IMR-90 (cell line): ENCODE results near the gene HECW1. TPM values are rescaled to one million over a fixed set of nuclear protein-coding genes. Genes with fewer than 3 reads are reported as not detected.

Source experiments
- ATAC-seq: fragments of 200-7000 bp; cut with Tn5 transposase; 2 replicates; pipeline ENCODE4 v1.9.1; 2020; ENCODE audit warnings: low read depth, mild to moderate bottlenecking, moderate library complexity
- BruUV-seq: library from RNA; stranded (reverse); fragments of 400-500 nt; replicated peaks from 2 replicates; lab custom pipeline; 2021; lab: Mats Ljungman, UMichigan
- CTCF ChIA-PET: fragments of 300-600 bp; formaldehyde crosslinking; extraction: SDS; loops from one replicate; lab custom pipeline; 2021; ENCODE audit warnings: antibody characterized with exemption; lab: Yijun Ruan, JAX
- POLR2A ChIA-PET: fragments of 300-600 bp; sonication (Branson Sonifier 250); formaldehyde crosslinking; loops from one replicate; lab custom pipeline; 2022; ENCODE audit warnings: antibody characterized with exemption; ENCODE audit not compliant: unreplicated experiment; lab: Charles Lee
- DNase-seq: peaks from one replicate; pipeline ENCODE4 v3.0.0; 2013
- H2AFZ ChIP-seq: replicated peaks from 2 replicates; pipeline ENCODE3; 2013; ENCODE audit warnings: low read length, mild to moderate bottlenecking; ENCODE audit not compliant: poor library complexity
- H2AK5ac ChIP-seq: 2 replicates; pipeline ENCODE4 v1.6.1; 2013; ENCODE audit warnings: low read depth, low read length, inconsistent platforms
- H2AK9ac ChIP-seq: replicated peaks from 2 replicates; pipeline ENCODE3; 2013; ENCODE audit warnings: mild to moderate bottlenecking, low read depth, low read length, moderate library complexity; ENCODE audit not compliant: poor library complexity
- H2BK120ac ChIP-seq: 2 replicates; pipeline ENCODE4 v1.6.1; 2013; ENCODE audit warnings: low read depth, low read length, inconsistent platforms
- H2BK15ac ChIP-seq: 3 replicates; pipeline ENCODE4 v1.6.1; 2013; ENCODE audit warnings: low read depth, low read length, inconsistent platforms
- H2BK20ac ChIP-seq: 2 replicates; pipeline ENCODE4 v1.6.1; 2013; ENCODE audit warnings: low read depth, mild to moderate bottlenecking, inconsistent platforms, low read length, moderate library complexity
- H2BK5ac ChIP-seq: 2 replicates; pipeline ENCODE4 v1.6.1; 2013; ENCODE audit warnings: mild to moderate bottlenecking, low read depth, low read length, inconsistent platforms; ENCODE audit not compliant: poor library complexity, severe bottlenecking
- H3K14ac ChIP-seq: replicated peaks from 2 replicates; pipeline ENCODE4 v1.6.1; 2013; ENCODE audit warnings: low read depth, low read length, inconsistent platforms
- H3K18ac ChIP-seq: 2 replicates; pipeline ENCODE4 v1.6.1; 2013; ENCODE audit warnings: low read depth, low read length, control low read depth
- H3K23ac ChIP-seq: 2 replicates; pipeline ENCODE4 v1.6.1; 2013; ENCODE audit warnings: low read depth, low read length, inconsistent platforms
- H3K27ac ChIP-seq: 2 replicates; pipeline ENCODE4 v1.5.1; 2013; ENCODE audit warnings: mild to moderate bottlenecking, control low read depth, low read length; ENCODE audit not compliant: insufficient read depth
- H3K27me3 ChIP-seq: 2 replicates; pipeline ENCODE4 v1.6.1; 2013; ENCODE audit warnings: low read length; ENCODE audit not compliant: control insufficient read depth, insufficient read depth
- H3K36me3 ChIP-seq: 2 replicates; pipeline ENCODE4 v1.6.1; 2013; ENCODE audit warnings: low read length, mixed read lengths; ENCODE audit not compliant: control insufficient read depth, insufficient read depth
- H3K4ac ChIP-seq: 2 replicates; pipeline ENCODE4 v1.6.1; 2013; ENCODE audit warnings: low read depth, low read length, inconsistent platforms
- H3K4me1 ChIP-seq: 2 replicates; pipeline ENCODE4 v1.6.1; 2013; ENCODE audit warnings: low read length, mixed read lengths; ENCODE audit not compliant: control insufficient read depth, insufficient read depth
- H3K4me2 ChIP-seq: 2 replicates; pipeline ENCODE4 v1.6.1; 2013; ENCODE audit warnings: low read depth, mild to moderate bottlenecking, control low read depth, low read length, moderate library complexity
- H3K4me3 ChIP-seq: 2 replicates; pipeline ENCODE4 v1.5.1; 2013; ENCODE audit warnings: low read depth, mild to moderate bottlenecking, control low read depth, low read length, moderate library complexity; ENCODE audit not compliant: insufficient read depth
- H3K56ac ChIP-seq: 2 replicates; pipeline ENCODE4 v1.6.1; 2013; ENCODE audit warnings: low read length, inconsistent platforms; ENCODE audit not compliant: insufficient read depth; ENCODE audit errors: extremely low read depth
- H3K79me1 ChIP-seq, 2 experiments: 2 replicates each; pipeline ENCODE4 v1.6.1; 2013; ENCODE audit warnings: low read length in 2 of 2, inconsistent platforms in 1 of 2, low read depth in 1 of 2
- H3K9ac ChIP-seq: 2 replicates; pipeline ENCODE4 v1.6.1; 2013; ENCODE audit warnings: low read depth, low read length, control low read depth
- H3K9me1 ChIP-seq: 2 replicates; pipeline ENCODE4 v1.6.1; 2013; ENCODE audit warnings: low read length, inconsistent platforms; ENCODE audit not compliant: insufficient read depth
- H3K9me3 ChIP-seq: 2 replicates; pipeline ENCODE4 v1.6.1; 2013; ENCODE audit warnings: low read length; ENCODE audit not compliant: control insufficient read depth, insufficient read depth
- H4K20me1 ChIP-seq: 2 replicates; pipeline ENCODE4 v1.6.1; 2013; ENCODE audit warnings: low read length, inconsistent platforms; ENCODE audit not compliant: insufficient read depth
- H4K5ac ChIP-seq: 2 replicates; pipeline ENCODE4 v1.6.1; 2013; ENCODE audit warnings: mild to moderate bottlenecking, low read depth, low read length, control low read depth
- H4K8ac ChIP-seq, 2 experiments: 2 replicates each; pipeline ENCODE4 v1.6.1; 2013; ENCODE audit warnings: low read depth in 2 of 2, low read length in 2 of 2, control low read depth in 1 of 2, inconsistent platforms in 1 of 2
- H4K91ac ChIP-seq: 2 replicates; pipeline ENCODE4 v1.6.1; 2013; ENCODE audit warnings: low read depth, low read length, inconsistent platforms; ENCODE audit not compliant: insufficient read depth
- BHLHE40 ChIP-seq: fragments of 150-350 bp; IDR thresholded peaks from 2 replicates; pipeline ENCODE4 v1.6.1; 2016; ENCODE audit warnings: mild to moderate bottlenecking, low read depth, low read length
- CEBPB ChIP-seq: IDR thresholded peaks from 2 replicates; pipeline ENCODE4 v1.6.1; 2012; ENCODE audit warnings: low read depth, low read length, improper control_type of control experiment
- CHD1 ChIP-seq: IDR thresholded peaks from 2 replicates; pipeline ENCODE4 v1.6.1; 2012; ENCODE audit warnings: low read depth, low read length, improper control_type of control experiment
- FOS ChIP-seq: fragments of 150-350 bp; IDR thresholded peaks from 2 replicates; pipeline ENCODE4 v1.6.1; 2016; ENCODE audit warnings: low read depth, low read length
- MAFK ChIP-seq: IDR thresholded peaks from 2 replicates; pipeline ENCODE4 v1.6.1; 2012; ENCODE audit warnings: low read depth, low read length, improper control_type of control experiment
- MAZ ChIP-seq: IDR thresholded peaks from 2 replicates; pipeline ENCODE4 v1.6.1; 2012; ENCODE audit warnings: low read depth, mild to moderate bottlenecking, low read length, improper control_type of control experiment, moderate library complexity, borderline replicate concordance
- MXI1 ChIP-seq: IDR thresholded peaks from 2 replicates; pipeline ENCODE4 v1.6.1; 2012; ENCODE audit warnings: low read depth, mild to moderate bottlenecking, low read length, moderate library complexity, borderline replicate concordance
- NFE2L2 ChIP-seq: fragments of 150-350 bp; IDR thresholded peaks from 2 replicates; pipeline ENCODE4 v1.6.1; 2016; ENCODE audit warnings: low read depth, mild to moderate bottlenecking, low read length
- POLR2A ChIP-seq: IDR thresholded peaks from 2 replicates; pipeline ENCODE4 v1.6.1; 2012; ENCODE audit warnings: mild to moderate bottlenecking, low read depth, low read length
- RAD21 ChIP-seq: IDR thresholded peaks from 2 replicates; pipeline ENCODE4 v1.6.1; 2012; ENCODE audit warnings: low read length, improper control_type of control experiment
- RCOR1 ChIP-seq: IDR thresholded peaks from 2 replicates; pipeline ENCODE4 v1.6.1; 2012; ENCODE audit warnings: mild to moderate bottlenecking, low read length, improper control_type of control experiment; ENCODE audit not compliant: insufficient replicate concordance
- RFX5 ChIP-seq: IDR thresholded peaks from 2 replicates; pipeline ENCODE4 v1.8.0; 2012; ENCODE audit warnings: low read depth, mild to moderate bottlenecking, low read length, moderate library complexity
- SMC3 ChIP-seq: fragments of 150-350 bp; IDR thresholded peaks from 2 replicates; pipeline ENCODE4 v1.6.1; 2016; ENCODE audit warnings: low read depth, mild to moderate bottlenecking, antibody characterized with exemption, low read length, moderate library complexity
- WGBS, 2 experiments: methylation state at CpG; one replicate each; pipeline versions ENCODE4 v1.1.5 to v1.1.7; 2013; ENCODE audit warnings: missing lambda C conversion rate in 2 of 2; ENCODE audit not compliant: insufficient read length in 1 of 2; ENCODE audit errors: extremely low coverage in 2 of 2; 5-methylcytosine and 5-hydroxymethylcytosine counted together
- dilution Hi-C: fragments of 300-500 bp; cut with HindIII; formaldehyde crosslinking; loops from one replicate; pipeline ENCODE4 v1.14.3; 2018; ENCODE audit warnings: low sequenced_read_pairs; ENCODE audit not compliant: unreplicated experiment
- in situ Hi-C: fragments of 300-500 bp; cut with MboI; formaldehyde crosslinking; loops from 3 replicates; pipeline ENCODE4 v1.14.3; 2019; ENCODE audit warnings: low sequenced_read_pairs, inconsistent platforms, mixed read lengths
- intact Hi-C: fragments of 100-400 bp; cut with micrococcal nuclease; formaldehyde crosslinking; loops from 2 replicates; pipeline ENCODE4 v1.10.0; 2022
- polyA plus RNA-seq, 3 experiments: library from polyadenylated mRNA; depleted of rRNA; stranded (reverse); fragments of >200 nt; gene quantifications; 2 replicates each; pipeline ENCODE4 v1.2.3, GENCODE V29; 2012; ENCODE audit warnings: low replicate concordance in 1 of 3
- total RNA-seq: library from RNA; depleted of rRNA; stranded (reverse); fragments of >200 nt; gene quantifications from 2 replicates; pipeline ENCODE4 v1.2.3, GENCODE V29; 2012
- TF ChIP-seq, protein P1 (sequence below): fragments of 150-350 bp; IDR thresholded peaks from 2 replicates; pipeline ENCODE4 v1.6.1; 2017; ENCODE audit warnings: mild to moderate bottlenecking, antibody characterized with exemption, low read length, low read depth
- TF ChIP-seq, protein P2 (sequence below): fragments of 150-350 bp; IDR thresholded peaks from 2 replicates; pipeline ENCODE4 v1.6.1; 2016; ENCODE audit warnings: low read depth, mild to moderate bottlenecking, low read length, moderate library complexity, borderline replicate concordance
- TF ChIP-seq, protein P3 (sequence below): conservative IDR thresholded peaks from 2 replicates; pipeline ENCODE4 v1.5.1; 2012; ENCODE audit warnings: mild to moderate bottlenecking, low read depth, low read length, improper control_type of control experiment

Gene HECW1
- total and polyA plus RNA-seq, 2 of the 4 experiments (the other 2 are of a cell fraction) = 0.56 to 1.3 TPM

DNA sequence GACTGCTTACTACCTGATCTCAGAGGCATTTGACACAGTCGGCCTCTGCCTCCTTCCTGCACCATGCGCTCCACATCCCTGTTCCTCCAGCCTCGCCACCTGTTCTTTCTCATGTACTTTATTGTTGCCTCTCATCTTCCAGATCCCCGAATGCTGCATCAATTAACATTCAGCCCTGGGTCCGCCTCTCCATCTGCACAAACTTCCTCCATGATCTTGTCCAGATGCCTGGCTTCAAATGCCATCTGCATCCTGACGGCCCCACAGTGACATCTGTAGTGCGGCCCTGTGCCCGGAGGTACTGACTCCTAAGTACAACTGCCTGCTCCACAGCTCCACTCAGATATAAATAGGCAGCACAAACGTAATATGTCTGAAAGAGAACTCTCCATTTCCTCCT, 419.3 kb downstream of the HECW1 start:
- dilution Hi-C loops = no loop called here
- Histone ChIP-seq H2AFZ (no peak overlapping the region), H4K8ac (no peak overlapping the region), H3K56ac (no peak overlapping the region), H2BK20ac (no peak overlapping the region), H3K14ac (no peak overlapping the region), H4K91ac (no peak overlapping the region), H3K23ac (no peak overlapping the region), H2AK5ac (no peak overlapping the region), H2AK9ac (no peak overlapping the region), H2BK5ac (no peak overlapping the region), H4K5ac (no peak overlapping the region), H3K4me1 (peaks cover 26% of the 10 kb centered on the region), H3K18ac (no peak overlapping the region), H4K20me1 (peaks cover 14% of the 10 kb centered on the region; the same call in 1 of the 2 replicates), H3K27ac (no peak overlapping the region), H3K27me3 (peaks cover 37% of the 10 kb centered on the region), H3K4me3 (no peak overlapping the region), H2BK15ac (no peak overlapping the region), H3K4ac (no peak overlapping the region), H3K36me3 (no peaks in the 10 kb centered on the region), H3K9me3 (no peaks in the 10 kb centered on the region), H3K79me1 (no peaks in the 10 kb centered on the region), H3K9ac (no peak overlapping the region), H3K9me1 (peaks cover 19% of the 10 kb centered on the region), H2BK120ac (no peak overlapping the region), H3K4me2 (no peak overlapping the region)
- no TSS peak for BruUV-seq
- TF ChIP-seq BHLHE40 = no peak
- TF ChIP-seq, protein P1, sequence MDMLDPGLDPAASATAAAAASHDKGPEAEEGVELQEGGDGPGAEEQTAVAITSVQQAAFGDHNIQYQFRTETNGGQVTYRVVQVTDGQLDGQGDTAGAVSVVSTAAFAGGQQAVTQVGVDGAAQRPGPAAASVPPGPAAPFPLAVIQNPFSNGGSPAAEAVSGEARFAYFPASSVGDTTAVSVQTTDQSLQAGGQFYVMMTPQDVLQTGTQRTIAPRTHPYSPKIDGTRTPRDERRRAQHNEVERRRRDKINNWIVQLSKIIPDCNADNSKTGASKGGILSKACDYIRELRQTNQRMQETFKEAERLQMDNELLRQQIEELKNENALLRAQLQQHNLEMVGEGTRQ = no peak
- TF ChIP-seq MAFK = no peak
- TF ChIP-seq, protein P2, sequence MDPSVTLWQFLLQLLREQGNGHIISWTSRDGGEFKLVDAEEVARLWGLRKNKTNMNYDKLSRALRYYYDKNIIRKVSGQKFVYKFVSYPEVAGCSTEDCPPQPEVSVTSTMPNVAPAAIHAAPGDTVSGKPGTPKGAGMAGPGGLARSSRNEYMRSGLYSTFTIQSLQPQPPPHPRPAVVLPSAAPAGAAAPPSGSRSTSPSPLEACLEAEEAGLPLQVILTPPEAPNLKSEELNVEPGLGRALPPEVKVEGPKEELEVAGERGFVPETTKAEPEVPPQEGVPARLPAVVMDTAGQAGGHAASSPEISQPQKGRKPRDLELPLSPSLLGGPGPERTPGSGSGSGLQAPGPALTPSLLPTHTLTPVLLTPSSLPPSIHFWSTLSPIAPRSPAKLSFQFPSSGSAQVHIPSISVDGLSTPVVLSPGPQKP = no peak
- TF ChIP-seq NFE2L2 = no peak
- no peak for TF ChIP-seq POLR2A
- no peak for TF ChIP-seq RCOR1
- no peak for TF ChIP-seq MXI1
- TF ChIP-seq MAZ = no peak
- TF ChIP-seq, protein P3, sequence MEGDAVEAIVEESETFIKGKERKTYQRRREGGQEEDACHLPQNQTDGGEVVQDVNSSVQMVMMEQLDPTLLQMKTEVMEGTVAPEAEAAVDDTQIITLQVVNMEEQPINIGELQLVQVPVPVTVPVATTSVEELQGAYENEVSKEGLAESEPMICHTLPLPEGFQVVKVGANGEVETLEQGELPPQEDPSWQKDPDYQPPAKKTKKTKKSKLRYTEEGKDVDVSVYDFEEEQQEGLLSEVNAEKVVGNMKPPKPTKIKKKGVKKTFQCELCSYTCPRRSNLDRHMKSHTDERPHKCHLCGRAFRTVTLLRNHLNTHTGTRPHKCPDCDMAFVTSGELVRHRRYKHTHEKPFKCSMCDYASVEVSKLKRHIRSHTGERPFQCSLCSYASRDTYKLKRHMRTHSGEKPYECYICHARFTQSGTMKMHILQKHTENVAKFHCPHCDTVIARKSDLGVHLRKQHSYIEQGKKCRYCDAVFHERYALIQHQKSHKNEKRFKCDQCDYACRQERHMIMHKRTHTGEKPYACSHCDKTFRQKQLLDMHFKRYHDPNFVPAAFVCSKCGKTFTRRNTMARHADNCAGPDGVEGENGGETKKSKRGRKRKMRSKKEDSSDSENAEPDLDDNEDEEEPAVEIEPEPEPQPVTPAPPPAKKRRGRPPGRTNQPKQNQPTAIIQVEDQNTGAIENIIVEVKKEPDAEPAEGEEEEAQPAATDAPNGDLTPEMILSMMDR = no peak
- no peak for TF ChIP-seq SMC3
- no peak for TF ChIP-seq RAD21
- TF ChIP-seq CEBPB = no peak
- TF ChIP-seq FOS = no peak
- TF ChIP-seq RFX5 = no peak
- no peak for TF ChIP-seq CHD1
- intact Hi-C loops = no loop called here
- CTCF ChIA-PET = no interaction called here
- POLR2A ChIA-PET = no interaction called here
- in situ Hi-C loops = no loop called here
- no peak for ATAC-seq
- DNase-seq = no peak
- 91% methylated on average over 5 of the region's 9 CpGs; no CpG with 5 or more reads in 1 of the 2 experiments for WGBS, 2 experiments
